Measurements from ENCODE around the gene KRTAP17-1. TPM values are rescaled to one million over a fixed set of nuclear protein-coding genes. Genes with fewer than 3 reads are reported as not detected.
A peak's percentile ranks its signal among the peaks of the same experiment; 100 is the strongest.

The KRTAP17-1 gene
- total RNA-seq, 1 experiment from 2014 or later = not detected

- Histone ChIP-seq H3K18ac (ENCODE audit: insufficient read length, low read depth, low read length) (no peak overlapping the region), H2BK12ac (ENCODE audit: insufficient read length, low read depth, low read length) (no peak overlapping the region), H3K27me3 (ENCODE audit: insufficient read depth, low read length) (no peaks in the 10 kb centered on the region), H3K9ac (ENCODE audit: extremely low read depth, insufficient read length, low read length) (no peak overlapping the region), H3K23me2 (ENCODE audit: insufficient read length, low read depth, low read length, poor library complexity, severe bottlenecking) (no peaks in the 10 kb centered on the region), H2AK5ac (ENCODE audit: insufficient read length, low read length) (no peak overlapping the region), H2BK120ac (ENCODE audit: low read depth, low read length, poor library complexity, severe bottlenecking) (no peak overlapping the region), H3K27ac (ENCODE audit: insufficient read length, low read depth, low read length) (no peak overlapping the region), H2BK15ac (ENCODE audit: low read depth, low read length) (no peak overlapping the region), H4K5ac (ENCODE audit: insufficient read length, low read depth, low read length) (no peak overlapping the region), H3K79me2 (ENCODE audit: insufficient read depth, low read length) (no peaks in the 10 kb centered on the region), H2BK5ac (ENCODE audit: insufficient read length, low read length) (no peak overlapping the region), H3K56ac (ENCODE audit: insufficient read length, low read depth, low read length) (no peak overlapping the region), H4K91ac (ENCODE audit: insufficient read length, low read depth, low read length) (no peak overlapping the region), H4K20me1 (ENCODE audit: control insufficient read depth, insufficient read depth, insufficient read length) (no peaks in the 10 kb centered on the region), H3K9me3 (ENCODE audit: control insufficient read depth, low read depth, low read length) (no peaks in the 10 kb centered on the region), H3T11ph (ENCODE audit: low read length) (no peak overlapping the region), H3K23ac (ENCODE audit: insufficient read length, low read depth, low read length) (no peak overlapping the region), H3K4me1 (ENCODE audit: insufficient read depth, low read length) (no peaks in the 10 kb centered on the region), H2BK20ac (ENCODE audit: low read depth, low read length, poor library complexity, severe bottlenecking) (no peak overlapping the region), H3K14ac (ENCODE audit: insufficient read depth, low read length) (no peak overlapping the region), H3K79me1 (ENCODE audit: insufficient read depth, low read depth, low read length, poor library complexity, severe bottlenecking) (no peaks in the 10 kb centered on the region), H4K8ac (replicated peaks; ENCODE audit: insufficient read length, low read depth, low read length) (no peak overlapping the region), H3K4me2 (ENCODE audit: insufficient read depth, insufficient read length, low read length) (no peak overlapping the region), H3K4ac (ENCODE audit: low read depth, low read length) (no peak overlapping the region), H2AFZ (ENCODE audit: low read length) (no peak overlapping the region)
- WGBS (ENCODE audit: extremely low coverage, insufficient read length, low lambda C conversion rate) = no CpG with 5 or more reads among the region's 5 CpGs
- H3K9me3 Mint-ChIP-seq = no peaks in the 10 kb centered on the region; a peak in 2 of 5 replicates
- no peak for TF ChIP-seq CTCF (conservative IDR thresholded peaks at IDR 0.05)
- DNase-seq = no peak
- no peak overlapping the region for H3K4me3 Mint-ChIP-seq
- H3K36me3 Mint-ChIP-seq (ENCODE audit: insufficient read depth in 1 of 3, low read depth in 3 of 3) = no peaks in the 10 kb centered on the region; a peak in 1 of 7 replicates
- H3K27me3 Mint-ChIP-seq (ENCODE audit: low read depth) = peaks cover 4% of the 10 kb centered on the region; the same call in 1 of the 2 replicates
- H3K4me1 Mint-ChIP-seq = peaks cover 0 to 9% of the 10 kb centered on the region in 2 experiments; a peak in 3 of 4 replicates
- H3K27ac Mint-ChIP-seq = peak overlapping the region in 1 of 3 experiments; percentile 87; a peak in 2 of 7 replicates
These were observed 17.6 kb upstream of the KRTAP17-1 start for GRCh38 chr17:41333098-41333497.

Data from H9 (cell line).